GM21367 (cell line): ENCODE data around the gene FBXO31.
"Not testable (repeated sequence)": the region's sequence is repeated elsewhere in the genome, so short reads cannot be mapped to it uniquely, and the experiment has no call there.

Source experiments
- ATAC-seq: cut with Tn5 transposase; IDR thresholded peaks from one replicate; pipeline ENCODE4 v1.9.1; 2021; ENCODE audit not compliant: unreplicated experiment

The FBXO31 gene

GRCh38 chr16:87387942-87388817 is 4.6 kb upstream of the FBXO31 start:
- ATAC-seq: peak; percentile 46

GRCh38 chr16:87384875-87385167 is 1.2 kb upstream of the FBXO31 start:
- not testable (repeated sequence) for ATAC-seq

GRCh38 chr16:87384162-87384874 is 742 bp upstream of the FBXO31 start:
- ATAC-seq: no peak

GRCh38 chr16:87382023-87382785 is 1.4 kb downstream of the FBXO31 start:
- no peak for ATAC-seq

GRCh38 chr16:87380881-87381280 is 2.7 kb downstream of the FBXO31 start:
- no peak for ATAC-seq

GRCh38 chr16:87380403-87380802 is 3.2 kb downstream of the FBXO31 start:
- no peak for ATAC-seq

GRCh38 chr16:87379312-87379752 is 4.2 kb downstream of the FBXO31 start:
- ATAC-seq: not testable (repeated sequence)

GRCh38 chr16:87376660-87377059 is 6.9 kb downstream of the FBXO31 start:
- ATAC-seq: no peak

GRCh38 chr16:87375426-87376135 is 8.0 kb downstream of the FBXO31 start:
- ATAC-seq: no peak

- ATAC-seq: no peak
These were observed 9.3 kb downstream of the FBXO31 start for GRCh38 chr16:87374313-87374712.

- no peak for ATAC-seq
These were observed 11.3 kb downstream of the FBXO31 start for GRCh38 chr16:87372305-87372704.

GRCh38 chr16:87371261-87371866 is 12.2 kb downstream of the FBXO31 start:
- ATAC-seq: no peak

GRCh38 chr16:87369796-87370719 is 13.5 kb downstream of the FBXO31 start:
- ATAC-seq: no peak

GRCh38 chr16:87369117-87369765 is 14.3 kb downstream of the FBXO31 start:
- ATAC-seq: no peak

GRCh38 chr16:87368029-87368770 is 15.4 kb downstream of the FBXO31 start:
- ATAC-seq: no peak

GRCh38 chr16:87367529-87367928 is 16.0 kb downstream of the FBXO31 start:
- ATAC-seq: no peak

GRCh38 chr16:87366930-87367329 is 16.6 kb downstream of the FBXO31 start:
- no peak for ATAC-seq

GRCh38 chr16:87366288-87366687 is 17.3 kb downstream of the FBXO31 start:
- ATAC-seq: no peak
